Measurements from ENCODE around the gene PEDS1.
"Not testable (repeated sequence)": the region's sequence is repeated elsewhere in the genome, so short reads cannot be mapped to it uniquely, and the experiment has no call there.

PEDS1 gene

GRCh38 chr20:50190251-50191064 lies 36.9 kb upstream of the PEDS1 start, which contains the start of gene CEBPB:
Gene CEBPB (plus strand): TSS chr20:50190830. CDS start chr20:50191034, 204 bp downstream.
- DNase-seq (ENCODE audit: low read depth in 2 of 2): peak; percentile 77

GRCh38 chr20:50189681-50190250 lies 36.2 kb upstream of the PEDS1 start:
- DNase-seq (ENCODE audit: low read depth in 2 of 2): peak in 1 of 2 donors; percentile 40

- DNase-seq (ENCODE audit: low read depth in 2 of 2): no peak
Observed at GRCh38 chr20:50188879-50189680, 35.6 kb upstream of the PEDS1 start.

GRCh38 chr20:50188287-50188688 lies 34.8 kb upstream of the PEDS1 start:
- no peak for DNase-seq (ENCODE audit: low read depth in 2 of 2)

DNA sequence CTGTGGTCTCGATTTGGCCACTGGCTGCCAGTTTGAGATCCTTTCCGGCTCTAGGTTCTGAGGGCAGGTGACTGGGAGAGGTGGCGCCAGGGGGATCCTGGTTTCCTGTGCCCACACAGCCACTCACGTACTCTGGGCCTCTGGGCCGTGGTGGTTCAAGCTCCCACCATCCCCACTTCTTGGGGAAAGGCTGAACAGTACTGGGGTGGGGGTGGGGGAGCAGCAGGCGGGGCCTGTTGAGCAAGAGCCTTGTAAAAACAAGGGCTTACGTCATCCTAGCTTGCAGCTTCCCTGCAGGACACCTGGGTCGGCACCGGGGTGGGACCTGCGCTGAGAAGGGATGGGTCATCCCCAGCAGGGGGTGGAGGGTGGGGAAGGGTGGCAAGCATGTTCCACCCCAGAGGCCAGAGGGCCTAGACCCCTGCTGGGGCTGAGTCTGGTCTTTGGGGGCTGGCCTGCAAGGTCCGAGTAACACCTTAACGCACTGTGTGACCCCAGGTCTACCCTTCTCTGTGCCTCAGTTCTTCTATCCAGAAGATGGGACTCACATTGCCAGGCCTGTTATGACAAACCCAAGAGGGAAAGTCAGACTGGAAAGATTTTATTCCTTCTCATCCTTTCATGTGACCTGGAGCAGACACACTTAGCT lies 34.0 kb upstream of the PEDS1 start:
- DNase-seq (ENCODE audit: low read depth in 2 of 2): no peak

DNA sequence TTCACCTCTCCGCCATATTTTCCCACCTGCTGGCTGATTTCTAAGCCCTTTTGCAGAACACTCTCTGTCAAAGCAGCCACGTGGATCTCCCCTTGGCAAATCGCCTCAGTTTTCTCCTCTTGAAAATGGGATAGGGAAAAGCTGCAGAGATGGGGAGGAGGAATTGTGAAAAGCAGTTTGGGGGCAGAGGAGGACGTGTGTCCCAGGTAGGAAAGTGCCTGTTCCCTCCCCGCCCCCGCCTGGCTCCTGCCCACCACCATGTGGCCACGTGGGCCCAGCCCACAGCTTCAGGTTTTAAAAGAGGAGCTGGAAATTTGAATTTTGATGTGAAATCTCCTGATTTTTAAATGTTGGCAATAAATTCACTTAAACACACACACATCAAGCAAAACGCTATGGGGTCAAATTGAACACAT lies 33.5 kb upstream of the PEDS1 start:
- DNase-seq (ENCODE audit: low read depth in 2 of 2): no peak

DNA sequence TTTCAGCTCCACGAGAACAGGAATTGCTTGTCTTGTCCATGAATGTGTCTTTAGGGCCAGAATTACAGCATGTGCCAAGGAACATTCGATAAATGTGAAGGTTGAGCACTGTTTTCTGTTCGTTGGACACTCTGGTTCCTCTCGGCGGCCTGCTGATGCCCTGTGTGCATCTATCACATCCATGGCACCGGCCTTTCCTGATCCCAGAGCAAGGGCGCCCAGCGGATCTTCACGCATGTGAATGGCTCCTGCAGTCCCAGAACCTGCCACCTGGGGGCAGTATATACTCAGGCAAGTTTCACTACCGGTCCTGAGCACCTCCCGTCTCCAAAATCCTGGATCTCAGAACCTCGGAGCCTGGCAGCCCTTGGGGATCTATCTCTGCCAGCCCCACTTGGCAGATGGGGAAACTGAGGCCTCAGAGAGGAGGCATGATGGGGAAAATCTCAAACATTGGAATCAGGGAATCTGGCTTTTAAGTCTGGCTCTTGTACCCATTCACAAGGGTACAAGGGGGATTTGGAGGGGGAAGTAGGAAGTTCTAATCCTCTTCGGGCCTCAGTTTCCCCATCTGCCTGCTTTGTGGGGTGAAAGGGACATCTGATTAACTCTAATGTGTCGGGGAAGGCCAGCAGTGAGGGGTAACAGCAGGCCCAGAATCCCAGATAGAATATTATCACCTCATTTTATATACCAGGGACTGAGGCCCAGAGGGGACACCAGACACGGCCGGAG lies 32.8 kb upstream of the PEDS1 start:
- peak; percentile 89 to 92 for DNase-seq (ENCODE audit: low read depth in 2 of 2)

DNA sequence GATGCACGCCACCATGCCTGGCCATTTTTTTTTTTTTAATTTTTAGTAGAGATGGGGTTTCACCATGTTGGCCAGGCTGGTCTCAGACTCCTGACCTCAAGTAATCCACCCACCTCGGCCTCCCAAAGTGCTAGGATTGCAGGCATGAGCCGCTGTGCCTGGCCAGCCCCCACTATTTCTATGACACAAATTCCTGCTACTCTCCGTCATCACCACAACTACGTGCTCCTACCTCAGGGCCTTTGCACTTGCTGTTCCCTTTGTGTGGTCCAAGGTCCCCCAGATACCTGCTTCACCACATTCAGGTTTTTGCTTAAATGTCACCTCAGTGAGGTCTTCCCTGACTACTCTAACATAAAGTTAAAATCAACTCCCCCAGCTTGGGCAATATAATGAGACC lies 31.9 kb upstream of the PEDS1 start:
- DNase-seq (ENCODE audit: low read depth in 2 of 2): no peak

- no peak for DNase-seq (ENCODE audit: low read depth in 2 of 2)
Observed at GRCh38 chr20:50182346-50182745, 28.8 kb upstream of the PEDS1 start.

DNA sequence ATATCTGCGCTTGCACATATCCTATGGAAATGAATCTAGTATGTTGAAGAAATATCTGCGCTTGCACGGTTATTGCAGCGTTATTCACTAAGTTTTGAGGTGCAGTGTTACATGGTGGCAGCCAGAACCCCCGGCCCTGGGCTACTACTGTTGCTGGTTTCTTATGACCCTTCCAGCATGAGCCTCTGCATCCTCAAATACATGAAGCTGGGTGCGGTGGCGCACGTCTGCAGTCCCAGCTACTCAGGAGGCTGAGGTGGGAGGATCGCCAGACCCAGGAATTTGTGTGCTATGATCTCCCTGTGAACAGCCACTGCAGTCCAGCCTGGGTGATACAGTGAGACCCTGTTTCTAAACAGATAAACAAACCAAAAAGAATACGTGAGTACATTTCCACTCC lies 27.8 kb upstream of the PEDS1 start:
- no peak for DNase-seq (ENCODE audit: low read depth in 2 of 2)

DNA sequence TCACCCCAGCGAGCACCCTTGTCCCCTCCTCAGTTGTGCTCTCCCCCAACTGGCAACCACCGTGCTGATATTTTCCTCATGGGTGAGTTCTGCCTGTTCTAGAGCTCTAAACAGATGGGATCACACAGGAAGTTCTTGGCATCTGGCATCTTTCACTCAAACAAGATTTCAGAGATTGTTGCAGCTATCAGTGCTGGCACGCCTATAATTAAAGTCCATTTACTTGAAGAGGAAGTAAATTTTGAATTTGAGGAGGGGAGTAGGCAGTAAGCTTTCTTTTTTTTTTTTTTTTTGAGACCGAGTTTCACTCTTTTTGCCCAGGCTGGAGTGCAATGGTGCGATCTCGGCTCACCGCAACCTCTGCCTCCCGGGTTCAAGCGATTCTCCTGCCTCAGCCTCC lies 25.1 kb upstream of the PEDS1 start:
- not testable (repeated sequence) for DNase-seq (ENCODE audit: low read depth in 2 of 2)

DNA sequence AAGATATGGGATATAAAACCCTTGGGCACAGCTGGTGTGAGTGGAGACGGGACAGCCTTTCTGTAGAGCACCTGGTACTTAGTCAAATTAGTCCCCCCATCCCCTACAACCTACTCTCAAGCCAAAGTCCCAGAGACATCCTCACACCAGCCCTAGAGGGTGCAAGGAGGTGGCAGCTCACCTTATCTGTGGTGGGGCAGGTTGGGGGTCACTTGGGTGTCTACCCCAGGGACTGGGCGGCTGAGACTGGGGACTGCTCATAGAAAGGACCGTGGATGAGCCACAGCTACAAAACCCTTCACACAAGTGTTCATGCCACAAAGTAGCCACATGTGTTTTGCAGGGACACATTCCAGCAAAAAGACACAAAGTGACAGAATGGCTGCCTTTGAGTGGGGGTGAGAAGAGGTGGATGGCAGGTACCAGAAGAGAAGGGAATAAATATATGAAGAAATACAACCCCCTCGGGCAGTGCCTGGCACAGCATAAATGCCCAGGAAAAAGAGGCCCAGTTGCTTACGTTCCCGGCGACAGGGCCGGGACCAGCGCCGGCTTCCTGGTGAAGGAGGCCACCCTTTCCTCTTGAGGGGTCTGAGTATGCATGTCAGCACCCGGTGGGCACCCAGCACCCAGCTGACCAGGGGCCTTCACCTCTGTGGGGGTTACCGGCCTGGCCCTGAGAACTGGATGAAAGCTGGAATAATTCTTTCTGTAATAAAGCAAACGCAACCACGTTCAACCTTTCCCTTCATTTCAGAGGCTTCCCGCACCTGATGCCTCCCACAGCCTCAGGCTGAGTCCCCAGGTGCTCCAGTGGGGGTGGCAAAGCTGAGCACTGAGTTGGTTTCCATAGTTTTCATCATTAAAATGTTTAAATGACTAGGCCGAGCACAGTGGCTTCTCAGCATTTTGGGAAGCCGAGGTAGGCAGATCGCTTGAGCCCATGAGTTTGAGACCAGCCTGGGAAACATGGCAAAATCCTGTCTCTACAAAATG lies 22.7 kb upstream of the PEDS1 start:
- DNase-seq (ENCODE audit: low read depth in 2 of 2): no peak

DNA sequence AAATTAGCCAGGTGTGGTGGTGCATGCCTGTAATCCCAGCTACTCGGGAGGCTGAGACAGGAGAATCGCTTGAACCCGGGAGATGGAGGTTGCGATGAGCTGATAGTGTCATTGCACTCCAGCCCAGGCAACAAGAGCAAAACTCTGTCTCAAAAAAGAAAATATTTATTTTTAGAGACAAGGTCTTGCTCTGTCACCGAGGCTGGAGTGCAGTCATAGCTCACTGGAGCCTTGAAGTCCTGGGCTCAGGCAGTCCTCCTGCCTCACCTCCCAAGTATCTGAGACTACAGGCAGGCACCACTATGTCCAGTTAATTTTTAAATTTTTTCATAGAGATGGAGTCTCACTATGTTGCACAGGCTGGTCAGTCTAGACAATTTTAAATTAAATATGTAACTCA lies 20.9 kb upstream of the PEDS1 start:
- DNase-seq (ENCODE audit: low read depth in 2 of 2): no peak

DNA sequence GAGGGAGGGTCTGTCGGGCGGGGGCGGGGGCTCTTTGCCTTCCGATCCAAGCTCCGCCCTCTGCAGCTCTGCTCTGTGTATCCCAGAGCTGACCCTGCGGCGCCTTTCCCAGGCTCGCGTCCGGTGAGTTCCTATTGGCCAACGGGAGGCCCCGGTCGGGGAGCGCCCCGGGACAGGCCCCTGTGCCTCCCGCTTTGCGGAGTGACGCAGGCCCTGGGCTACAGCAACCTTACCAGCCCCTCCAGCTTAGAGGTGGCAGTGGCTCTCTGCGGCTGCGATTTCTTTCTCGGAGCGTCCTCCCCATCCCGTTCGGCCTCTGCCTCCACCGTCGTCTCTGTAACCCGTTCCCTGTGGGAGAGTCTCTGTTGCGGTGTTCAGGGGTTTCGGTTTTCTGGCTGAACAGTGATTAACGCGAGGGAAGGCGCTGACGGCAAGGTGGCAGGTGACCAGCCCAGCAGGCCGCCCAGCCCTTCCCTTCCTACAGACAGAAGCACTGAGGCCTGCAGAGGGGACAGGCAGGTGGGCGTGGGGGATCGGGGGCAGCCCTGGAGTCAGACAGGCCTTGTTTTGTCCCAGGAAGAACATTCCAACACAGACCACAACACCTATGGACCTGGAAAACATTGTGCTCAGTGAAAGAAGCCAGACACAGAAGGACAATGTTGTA lies 19.0 kb upstream of the PEDS1 start:
- DNase-seq (ENCODE audit: low read depth in 2 of 2): no peak

GRCh38 chr20:50170549-50171220 lies 17.2 kb upstream of the PEDS1 start:
- no peak for DNase-seq (ENCODE audit: low read depth in 2 of 2)

DNA sequence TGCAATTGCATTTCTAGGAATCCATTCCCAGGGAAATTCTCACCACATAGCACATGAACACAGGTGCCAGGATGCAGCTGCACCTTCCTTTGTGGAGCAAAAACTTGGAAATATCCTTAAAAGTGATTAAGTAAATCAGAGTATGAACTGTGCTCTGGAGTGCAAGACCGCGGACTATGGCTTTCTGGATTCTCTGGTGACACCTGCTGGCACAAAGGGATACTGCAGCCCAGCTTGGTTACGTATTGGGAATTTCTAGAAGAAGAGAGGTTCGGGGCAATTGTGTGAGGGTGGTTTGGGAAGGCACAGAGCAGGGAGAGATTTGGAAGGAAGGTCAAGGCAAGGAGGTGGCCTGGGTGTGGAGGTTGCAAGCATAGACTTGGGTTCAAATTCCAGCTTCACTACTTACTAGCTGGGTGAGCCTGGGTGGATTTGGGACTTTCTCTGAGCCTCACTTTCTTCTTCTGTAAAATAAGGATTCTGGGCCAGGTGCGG lies 15.9 kb upstream of the PEDS1 start:
- DNase-seq (ENCODE audit: low read depth in 2 of 2): peak; percentile 79 to 85

GRCh38 chr20:50165684-50166554 lies 12.4 kb upstream of the PEDS1 start:
- DNase-seq (ENCODE audit: low read depth in 2 of 2): peak; percentile 72 to 75

Measured in stimulated activated CD4-positive, alpha-beta T cell treated with anti-CD3 and anti-CD28 coated beads, Interleukin-1b, Interleukin-23, amount 100 ng/mL, for 4 hours (primary cell).